Measurements from ENCODE around the gene TCP1. TPM values are rescaled to one million over a fixed set of nuclear protein-coding genes. Genes with fewer than 3 reads are reported as not detected.

The TCP1 gene
- total and polyA plus RNA-seq, 10 donors = 74.3 to 136 (median 111) TPM

DNA sequence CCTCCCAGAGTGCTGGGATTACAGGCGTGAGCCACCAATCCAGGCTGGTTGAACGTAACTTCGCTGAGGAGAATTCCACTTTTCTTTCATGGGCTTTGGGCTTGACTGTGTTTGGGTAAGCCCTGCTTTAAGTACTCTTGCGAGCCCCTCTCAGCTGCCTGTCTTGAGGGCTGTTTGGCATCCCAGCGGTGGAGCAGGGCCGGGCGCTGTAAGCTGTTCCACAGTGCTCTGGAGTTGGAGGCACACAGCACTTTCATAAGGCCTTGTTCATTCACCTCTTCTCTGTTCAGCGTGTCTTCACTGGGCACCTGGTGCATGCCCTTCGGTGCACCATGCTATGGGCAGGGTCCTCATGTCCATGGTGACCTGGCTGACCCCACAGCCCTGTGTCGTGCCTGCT is 32.3 kb upstream of the TCP1 start:
- no peak overlapping the region for H3K4me3 ChIP-seq
- peaks cover 0 to 22% (median 14%) of the 10 kb centered on the region in 6 donors for H3K4me1 ChIP-seq
- intact Hi-C loops (cut with DNase I; ENCODE audit: low total_unique reads) = no loop called here
- no peaks in the 10 kb centered on the region for H3K9me3 ChIP-seq
- no peak for DNase-seq
- H3K27me3 ChIP-seq (replicated peaks in 1 of 7) = peaks cover 0 to 7% (median 0%) of the 10 kb centered on the region in 7 donors
- TF ChIP-seq POLR2A (IDR thresholded peaks at IDR 0.05) = no peak
- no peak for TF ChIP-seq POLR2AphosphoS5 (IDR thresholded peaks at IDR 0.05)
- TF ChIP-seq, protein P1, sequence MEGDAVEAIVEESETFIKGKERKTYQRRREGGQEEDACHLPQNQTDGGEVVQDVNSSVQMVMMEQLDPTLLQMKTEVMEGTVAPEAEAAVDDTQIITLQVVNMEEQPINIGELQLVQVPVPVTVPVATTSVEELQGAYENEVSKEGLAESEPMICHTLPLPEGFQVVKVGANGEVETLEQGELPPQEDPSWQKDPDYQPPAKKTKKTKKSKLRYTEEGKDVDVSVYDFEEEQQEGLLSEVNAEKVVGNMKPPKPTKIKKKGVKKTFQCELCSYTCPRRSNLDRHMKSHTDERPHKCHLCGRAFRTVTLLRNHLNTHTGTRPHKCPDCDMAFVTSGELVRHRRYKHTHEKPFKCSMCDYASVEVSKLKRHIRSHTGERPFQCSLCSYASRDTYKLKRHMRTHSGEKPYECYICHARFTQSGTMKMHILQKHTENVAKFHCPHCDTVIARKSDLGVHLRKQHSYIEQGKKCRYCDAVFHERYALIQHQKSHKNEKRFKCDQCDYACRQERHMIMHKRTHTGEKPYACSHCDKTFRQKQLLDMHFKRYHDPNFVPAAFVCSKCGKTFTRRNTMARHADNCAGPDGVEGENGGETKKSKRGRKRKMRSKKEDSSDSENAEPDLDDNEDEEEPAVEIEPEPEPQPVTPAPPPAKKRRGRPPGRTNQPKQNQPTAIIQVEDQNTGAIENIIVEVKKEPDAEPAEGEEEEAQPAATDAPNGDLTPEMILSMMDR (IDR thresholded peaks at IDR 0.05 in 8 of 11, conservative IDR thresholded peaks at IDR 0.05 in 3 of 11) = no peak
- WGBS, 5 donors = 92 to 95% (median 94%) methylated on average over 8 to 10 of the region's 10 CpGs
- H3K36me3 ChIP-seq = no peaks in the 10 kb centered on the region
- H3K27ac ChIP-seq = no peak overlapping the region

DNA sequence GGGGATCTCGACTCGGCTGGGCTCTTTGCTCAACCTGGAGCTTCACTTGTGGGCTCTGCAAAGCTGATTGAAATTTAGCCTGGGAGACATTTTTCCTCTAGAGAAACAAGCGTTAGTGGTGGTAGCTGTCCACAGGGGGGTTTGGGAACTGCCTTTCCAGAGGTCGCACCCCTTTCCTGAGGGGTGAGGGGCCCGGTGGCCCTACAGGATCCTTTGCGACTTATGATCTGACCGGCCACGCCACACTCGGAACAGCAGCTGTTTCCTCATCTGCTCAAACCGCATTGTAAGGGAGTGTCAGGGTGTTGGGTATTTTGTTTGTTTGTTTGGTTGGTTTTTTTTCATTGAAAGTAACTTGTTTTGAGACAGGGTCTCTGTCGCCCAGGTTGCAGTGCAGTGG is 31.7 kb upstream of the TCP1 start:
- WGBS, 5 donors = 42 to 70% (median 58%) methylated on average over 11 of the region's 11 CpGs
- H3K27ac ChIP-seq = no peak overlapping the region
- no peaks in the 10 kb centered on the region for H3K9me3 ChIP-seq
- no peak for TF ChIP-seq POLR2A (IDR thresholded peaks at IDR 0.05)
- peaks cover 0 to 7% (median 0%) of the 10 kb centered on the region in 7 donors for H3K27me3 ChIP-seq (replicated peaks in 1 of 7)
- peak; percentile 64 for DNase-seq
- H3K36me3 ChIP-seq = no peaks in the 10 kb centered on the region
- H3K4me3 ChIP-seq = no peak overlapping the region
- intact Hi-C loops (cut with DNase I; ENCODE audit: low total_unique reads) = no loop called here
- peaks cover 0 to 22% (median 14%) of the 10 kb centered on the region in 6 donors for H3K4me1 ChIP-seq

DNA sequence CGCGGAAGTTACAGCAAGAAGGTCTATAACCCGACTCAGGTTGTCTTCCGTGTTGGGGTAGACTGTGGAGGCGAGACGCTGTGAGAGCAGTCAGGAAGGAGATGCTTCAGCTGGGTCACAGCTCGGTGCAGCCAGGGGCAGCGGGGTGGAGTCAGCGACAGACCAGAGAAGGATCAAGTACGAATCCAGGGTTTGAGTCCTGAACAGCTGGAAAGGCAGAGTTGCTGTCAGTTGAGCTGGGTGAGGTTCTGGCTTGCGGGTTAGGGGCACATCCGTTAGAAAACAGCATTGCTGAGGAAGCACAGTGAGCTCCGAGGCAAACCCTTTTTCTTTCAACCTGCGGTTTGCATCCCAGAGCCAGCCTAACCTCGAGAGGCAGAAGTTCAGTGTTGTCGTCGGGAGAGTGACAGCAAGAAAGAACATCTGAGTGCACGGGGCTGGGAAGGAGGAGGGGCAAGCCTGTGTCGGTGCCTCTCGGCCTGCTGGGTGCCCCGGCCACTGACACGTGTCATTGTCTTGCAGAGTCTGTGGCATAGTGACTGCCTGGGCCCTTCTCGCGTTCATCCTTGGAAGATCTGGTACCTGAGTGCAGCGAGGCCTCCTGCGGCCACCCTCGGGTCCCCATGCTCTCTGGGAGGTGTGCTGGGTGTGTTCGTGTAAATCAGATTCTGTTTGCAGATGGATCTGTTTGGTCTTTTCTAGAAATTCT is 30.7 kb upstream of the TCP1 start:
- 32 to 40% (median 36%) methylated on average over 28 of the region's 28 CpGs for WGBS, 5 donors
- TF ChIP-seq POLR2AphosphoS5 (IDR thresholded peaks at IDR 0.05) = peak in 2 of 3 donors; percentile 21 to 31
- TF ChIP-seq POLR2A (IDR thresholded peaks at IDR 0.05) = no peak
- TF ChIP-seq, protein P1 (IDR thresholded peaks at IDR 0.05 in 8 of 11, conservative IDR thresholded peaks at IDR 0.05 in 3 of 11) = no peak
- H3K27me3 ChIP-seq (replicated peaks in 1 of 7) = peaks cover 0 to 7% (median 0%) of the 10 kb centered on the region in 7 donors
- H3K4me3 ChIP-seq = peak overlapping the region in 4 of 8 donors; percentile 4 to 57 (median 6)
- H3K4me1 ChIP-seq = peaks cover 0 to 22% (median 14%) of the 10 kb centered on the region in 6 donors
- intact Hi-C loops (cut with DNase I; ENCODE audit: low total_unique reads) = no loop called here
- no peaks in the 10 kb centered on the region for H3K9me3 ChIP-seq
- H3K36me3 ChIP-seq = no peaks in the 10 kb centered on the region
- peak; percentile 83 for DNase-seq
- H3K27ac ChIP-seq = peak overlapping the region in 1 of 8 donors; percentile 33

DNA sequence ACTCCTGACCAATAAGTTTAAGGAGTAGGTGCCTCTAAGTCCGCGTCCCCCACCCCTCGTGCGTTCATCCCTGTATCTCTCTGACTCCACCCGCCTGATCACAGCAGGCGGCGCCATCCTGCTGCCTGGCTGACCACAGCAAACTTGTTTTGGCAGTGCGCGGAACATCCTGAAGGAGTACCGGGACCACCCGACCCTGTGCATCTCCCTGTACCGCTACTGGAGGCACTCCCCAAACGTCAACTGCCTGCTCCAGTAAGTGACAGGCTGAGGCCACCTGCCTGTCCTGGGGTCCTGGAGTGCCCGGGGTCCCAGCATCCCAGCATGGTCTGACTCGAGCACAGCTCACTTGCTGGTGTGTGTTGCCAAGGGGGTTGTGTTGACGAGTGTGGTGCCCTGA is 29.7 kb upstream of the TCP1 start:
- H3K4me3 ChIP-seq = no peak overlapping the region
- peaks cover 0 to 7% (median 0%) of the 10 kb centered on the region in 7 donors for H3K27me3 ChIP-seq (replicated peaks in 1 of 7)
- H3K4me1 ChIP-seq = peaks cover 0 to 22% (median 14%) of the 10 kb centered on the region in 6 donors
- WGBS, 5 donors = 85 to 93% (median 90%) methylated on average over 14 to 16 of the region's 16 CpGs
- no peak for DNase-seq
- H3K9me3 ChIP-seq = no peaks in the 10 kb centered on the region
- H3K27ac ChIP-seq = no peak overlapping the region
- intact Hi-C loops (cut with DNase I; ENCODE audit: low total_unique reads) = no loop called here
- TF ChIP-seq, protein P1 (IDR thresholded peaks at IDR 0.05 in 8 of 11, conservative IDR thresholded peaks at IDR 0.05 in 3 of 11) = no peak
- TF ChIP-seq POLR2AphosphoS5 (IDR thresholded peaks at IDR 0.05) (no peak), POLR2A (IDR thresholded peaks at IDR 0.05) (no peak)
- H3K36me3 ChIP-seq = no peaks in the 10 kb centered on the region
